DOHH2 (cell line): ENCODE results near the gene THAP4.

ENCODE experiments used
- H3F3A ChIP-seq: fragments of 200-600 bp; sonication (generic), shearing (Covaris generic); 2 replicates; pipeline ENCODE4 v1.6.0; 2016; ENCODE audit warnings: antibody characterized with exemption, mild to moderate bottlenecking; ENCODE audit not compliant: control insufficient read depth, insufficient read depth
- H3K27ac ChIP-seq: fragments of 200-600 bp; sonication (generic); 2 replicates; pipeline ENCODE4 v1.5.1; 2014; ENCODE audit warnings: low read depth, mild to moderate bottlenecking, low read length, moderate library complexity
- H3K27me3 ChIP-seq: fragments of 200-600 bp; sonication (generic); 2 replicates; pipeline ENCODE4 v1.6.1; 2014; ENCODE audit warnings: mild to moderate bottlenecking, low read length, mixed read lengths; ENCODE audit not compliant: control insufficient read depth
- H3K36me3 ChIP-seq: fragments of 200-600 bp; sonication (generic); 2 replicates; pipeline ENCODE4 v1.6.1; 2014; ENCODE audit warnings: mild to moderate bottlenecking, low read length, moderate library complexity, mixed read lengths; ENCODE audit not compliant: control insufficient read depth
- H3K4me1 ChIP-seq: fragments of 200-600 bp; sonication (generic); 2 replicates; pipeline ENCODE4 v1.6.1; 2014; ENCODE audit warnings: mild to moderate bottlenecking, low read length, mixed read lengths; ENCODE audit not compliant: control insufficient read depth
- H3K4me2 ChIP-seq: fragments of 200-600 bp; sonication (generic); 2 replicates; pipeline ENCODE4 v1.6.0; 2014; ENCODE audit warnings: mild to moderate bottlenecking, low read length, moderate library complexity
- H3K4me3 ChIP-seq: fragments of 200-600 bp; sonication (generic); 2 replicates; pipeline ENCODE4 v1.5.1; 2014; ENCODE audit warnings: mild to moderate bottlenecking, low read length, mixed read lengths
- H3K79me2 ChIP-seq: fragments of 200-600 bp; sonication (generic); 2 replicates; pipeline ENCODE4 v1.6.1; 2014; ENCODE audit warnings: mild to moderate bottlenecking, low read length, mixed read lengths; ENCODE audit not compliant: control insufficient read depth
- H3K9me2 ChIP-seq: fragments of 200-600 bp; sonication (generic); replicated peaks from 2 replicates; pipeline ENCODE4 v1.6.1; 2014; ENCODE audit warnings: mild to moderate bottlenecking, low read length, mixed read lengths; ENCODE audit not compliant: control insufficient read depth
- H3K9me3 ChIP-seq: fragments of 200-600 bp; sonication (generic); 2 replicates; pipeline ENCODE4 v1.6.1; 2014; ENCODE audit warnings: antibody characterized with exemption, low read length, mixed read lengths; ENCODE audit not compliant: control insufficient read depth, insufficient read depth
- H4K20me1 ChIP-seq: fragments of 200-600 bp; sonication (generic); 2 replicates; pipeline ENCODE4 v1.6.0; 2014; ENCODE audit warnings: low read depth, mild to moderate bottlenecking, antibody characterized with exemption, low read length, moderate library complexity; ENCODE audit not compliant: control insufficient read depth, insufficient read depth
- CTCF ChIP-seq: fragments of 200-600 bp; sonication (generic); IDR thresholded peaks from one replicate; pipeline ENCODE4 v1.5.1; 2014; ENCODE audit warnings: antibody characterized with exemption, mild to moderate bottlenecking, low read depth, low read length; ENCODE audit not compliant: poor library complexity, severe bottlenecking
- EZH2phosphoT487 ChIP-seq: fragments of 200-600 bp; sonication (generic); IDR thresholded peaks from 2 replicates; pipeline ENCODE4 v1.6.1; 2017; ENCODE audit warnings: borderline replicate concordance, mild to moderate bottlenecking, antibody characterized with exemption, low read length, moderate library complexity, mixed read lengths

The THAP4 gene

GRCh38 chr2:241548451-241548835 is 88.5 kb downstream of the THAP4 start:
- Histone ChIP-seq H3F3A (no peaks in the 10 kb centered on the region), H3K27ac (no peak overlapping the region), H3K4me3 (no peak overlapping the region), H3K4me2 (no peak overlapping the region), H3K36me3 (no peaks in the 10 kb centered on the region), H3K27me3 (peaks cover 18% of the 10 kb centered on the region), H3K9me3 (no peaks in the 10 kb centered on the region), H3K4me1 (no peaks in the 10 kb centered on the region), H3K9me2 (no peaks in the 10 kb centered on the region), H4K20me1 (no peaks in the 10 kb centered on the region), H3K79me2 (no peaks in the 10 kb centered on the region)
- TF ChIP-seq CTCF (no peak), EZH2phosphoT487 (no peak)

DNA sequence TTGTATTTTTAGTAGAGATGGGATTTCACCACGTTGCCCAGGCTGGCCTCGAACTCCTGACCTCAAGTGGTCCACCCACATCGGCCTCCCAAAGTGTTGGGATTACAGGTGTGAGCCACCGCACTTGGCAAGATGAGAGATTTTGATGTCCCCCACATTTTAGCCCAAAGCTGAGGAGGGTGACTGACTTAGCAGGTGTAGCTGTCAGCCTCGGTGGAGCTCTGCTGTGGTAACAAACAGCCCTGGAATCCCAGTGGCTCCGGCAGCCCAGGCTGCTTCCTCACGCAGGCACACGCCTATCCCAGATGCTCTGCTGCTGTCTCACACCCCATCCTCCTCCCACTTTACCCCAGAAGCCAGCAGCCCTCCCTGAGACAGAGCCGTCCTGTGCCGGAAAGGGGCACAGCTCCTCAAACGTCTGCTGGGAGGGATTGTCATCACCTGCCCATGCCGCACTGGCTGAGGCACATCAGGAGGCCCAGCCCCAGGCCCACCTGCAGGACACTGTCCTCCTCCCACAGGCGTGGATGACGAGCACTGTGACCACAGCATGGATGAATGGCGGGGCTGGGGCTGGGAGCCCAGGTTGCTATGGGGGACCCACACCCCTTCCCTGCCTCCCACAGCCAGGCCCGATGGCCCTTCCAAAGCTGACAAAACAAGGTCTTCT is 89.0 kb downstream of the THAP4 start:
- Histone ChIP-seq H3K4me2 (no peak overlapping the region), H3K79me2 (no peaks in the 10 kb centered on the region), H4K20me1 (no peaks in the 10 kb centered on the region), H3K4me3 (no peak overlapping the region), H3K9me2 (no peaks in the 10 kb centered on the region), H3F3A (no peaks in the 10 kb centered on the region), H3K9me3 (no peaks in the 10 kb centered on the region), H3K4me1 (no peaks in the 10 kb centered on the region), H3K27me3 (peaks cover 18% of the 10 kb centered on the region), H3K27ac (no peak overlapping the region), H3K36me3 (no peaks in the 10 kb centered on the region)
- no peak for TF ChIP-seq EZH2phosphoT487
- no peak for TF ChIP-seq CTCF

DNA sequence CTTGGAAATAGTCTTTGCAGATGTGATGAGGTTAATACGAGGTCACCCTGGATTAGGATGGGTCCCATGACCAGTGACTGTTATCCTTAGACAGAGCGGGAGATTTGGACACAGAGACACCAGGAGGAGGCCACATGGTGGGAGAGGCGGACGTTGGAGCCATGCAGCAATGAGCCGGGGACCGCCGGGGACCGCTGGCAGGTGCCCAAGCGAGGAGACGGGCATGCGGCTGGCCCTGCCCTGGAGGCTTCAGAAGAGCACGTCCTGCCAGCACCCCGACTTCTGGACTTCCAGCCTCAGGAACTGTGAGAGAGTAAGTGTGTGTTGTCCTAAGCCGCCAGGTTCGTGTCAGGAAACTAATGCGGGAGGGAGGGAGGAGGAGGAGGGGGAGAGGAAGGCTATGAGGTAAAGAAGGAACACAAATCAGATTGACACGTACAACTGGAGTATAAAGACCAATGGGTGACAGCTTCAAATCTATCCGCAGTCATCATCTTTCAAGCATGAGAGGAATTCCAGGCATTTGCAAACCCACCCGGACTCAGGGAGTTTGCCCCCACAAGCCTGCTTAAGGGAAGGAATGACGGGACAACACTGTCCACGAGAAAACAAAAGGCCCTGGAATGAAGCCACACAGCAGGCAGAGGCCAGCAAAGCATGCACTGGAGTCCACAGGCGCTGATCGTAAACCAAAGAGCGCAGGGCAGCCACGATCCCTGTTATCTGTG is 90.0 kb downstream of the THAP4 start:
- Histone ChIP-seq H3K4me2 (no peak overlapping the region), H3K9me3 (no peaks in the 10 kb centered on the region), H3K36me3 (no peaks in the 10 kb centered on the region), H4K20me1 (no peaks in the 10 kb centered on the region), H3K79me2 (no peaks in the 10 kb centered on the region), H3K4me3 (no peak overlapping the region), H3F3A (no peaks in the 10 kb centered on the region), H3K4me1 (no peaks in the 10 kb centered on the region), H3K27ac (no peak overlapping the region), H3K9me2 (no peaks in the 10 kb centered on the region), H3K27me3 (peaks cover 18% of the 10 kb centered on the region)
- TF ChIP-seq EZH2phosphoT487 (no peak), CTCF (no peak)
